Mucosa of rectum (tissue), 2 donors: ENCODE data around the gene NLRP5.

Experiments
- H3K27ac ChIP-seq, 2 donors: one replicate each; pipeline ENCODE4 v1.7.0; 2013; ENCODE audit warnings: inconsistent platforms in 2 of 2, low read depth in 2 of 2, low read length in 2 of 2
- H3K27me3 ChIP-seq, 2 donors: one replicate each; pipeline ENCODE4 v1.7.0; 2013; ENCODE audit warnings: low read length in 2 of 2; ENCODE audit not compliant: control insufficient read depth in 2 of 2, insufficient read depth in 2 of 2
- H3K36me3 ChIP-seq, 2 donors: one replicate each; pipeline ENCODE4 v1.7.0; 2013; ENCODE audit warnings: low read length in 2 of 2; ENCODE audit not compliant: control insufficient read depth in 2 of 2, insufficient read depth in 2 of 2
- H3K4me1 ChIP-seq, 2 donors: one replicate each; pipeline ENCODE4 v1.7.0; 2013; ENCODE audit warnings: low read length in 2 of 2, mild to moderate bottlenecking in 1 of 2; ENCODE audit not compliant: control insufficient read depth in 2 of 2, insufficient read depth in 2 of 2
- H3K4me3 ChIP-seq, 2 donors: one replicate each; pipeline ENCODE4 v1.7.0; 2013; ENCODE audit warnings: low read length in 2 of 2
- H3K9ac ChIP-seq, 2 donors: one replicate each; pipeline ENCODE4 v1.7.0; 2013; ENCODE audit warnings: low read length in 2 of 2, low read depth in 1 of 2, mild to moderate bottlenecking in 1 of 2
- H3K9me3 ChIP-seq, 2 donors: one replicate each; pipeline ENCODE4 v1.7.0; 2013; ENCODE audit warnings: low read length in 2 of 2; ENCODE audit not compliant: control insufficient read depth in 2 of 2
- donor health status: healthy.
- donor health status: Normal muscosa, but diverticular disease.

NLRP5 gene

GRCh38 chr19:56087647-56088496 is 101.3 kb downstream of the NLRP5 start:
- no peaks in the 10 kb centered on the region for H3K27me3 ChIP-seq
- H3K4me3 ChIP-seq, result no peak overlapping the region
- H3K9ac ChIP-seq, result no peak overlapping the region
- H3K36me3 ChIP-seq, result peaks cover 7 to 12% of the 10 kb centered on the region in 2 donors
- H3K9me3 ChIP-seq, result no peaks in the 10 kb centered on the region
- H3K27ac ChIP-seq, result no peak overlapping the region
- H3K4me1 ChIP-seq, result no peaks in the 10 kb centered on the region

DNA sequence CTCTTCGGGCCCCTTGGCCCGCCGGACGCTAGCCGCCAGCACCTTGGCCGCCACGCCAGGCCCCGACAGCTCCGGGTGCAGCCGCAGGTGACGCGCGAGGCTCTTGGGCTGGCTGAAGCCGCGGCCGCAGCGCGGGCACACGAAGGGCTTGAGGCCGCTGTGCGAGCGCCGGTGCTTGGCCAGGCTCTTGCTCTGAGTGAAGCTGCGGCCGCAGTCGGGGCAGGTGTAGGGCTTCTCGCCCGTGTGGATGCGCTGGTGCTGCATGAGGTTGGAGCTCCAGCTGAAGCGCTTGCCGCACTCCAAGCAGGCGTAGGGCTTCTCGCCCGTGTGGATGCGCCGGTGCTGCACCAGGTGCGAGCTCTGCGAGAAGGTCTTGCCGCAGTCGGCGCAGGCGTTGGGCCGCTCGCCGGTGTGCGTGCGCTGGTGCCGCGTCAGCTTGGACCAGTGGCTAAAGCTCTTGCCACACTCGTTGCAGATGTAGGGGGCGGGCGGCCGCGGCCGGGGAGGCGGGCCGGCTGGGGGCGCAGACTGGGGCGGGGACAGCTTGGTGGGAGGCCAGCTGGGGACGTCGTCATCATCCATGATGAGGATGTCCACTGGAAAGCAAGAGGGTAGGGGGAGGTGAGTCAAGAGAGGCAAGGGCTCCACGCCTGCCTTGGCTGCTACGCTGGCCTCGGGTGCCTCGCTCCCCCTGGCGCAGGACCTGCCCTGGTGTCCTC is 102.1 kb downstream of the NLRP5 start:
- Histone ChIP-seq H3K9ac (no peak overlapping the region), H3K9me3 (peaks cover 0 to 3% of the 10 kb centered on the region in 2 donors), H3K36me3 (peaks cover 14 to 19% of the 10 kb centered on the region in 2 donors), H3K4me3 (no peak overlapping the region), H3K27me3 (no peaks in the 10 kb centered on the region), H3K27ac (no peak overlapping the region), H3K4me1 (no peaks in the 10 kb centered on the region)

GRCh38 chr19:56089344-56089743 is 102.8 kb downstream of the NLRP5 start:
- Histone ChIP-seq H3K4me3 (no peak overlapping the region), H3K27ac (no peak overlapping the region), H3K9me3 (peaks cover 0 to 3% of the 10 kb centered on the region in 2 donors), H3K27me3 (no peaks in the 10 kb centered on the region), H3K9ac (no peak overlapping the region), H3K36me3 (peaks cover 15 to 21% of the 10 kb centered on the region in 2 donors), H3K4me1 (no peaks in the 10 kb centered on the region)

GRCh38 chr19:56091066-56091490 is 104.5 kb downstream of the NLRP5 start:
- Histone ChIP-seq H3K4me1 (no peaks in the 10 kb centered on the region), H3K27me3 (no peaks in the 10 kb centered on the region), H3K4me3 (no peak overlapping the region), H3K27ac (no peak overlapping the region), H3K9me3 (peaks cover 0 to 3% of the 10 kb centered on the region in 2 donors), H3K36me3 (peaks cover 21 to 31% of the 10 kb centered on the region in 2 donors), H3K9ac (no peak overlapping the region)

GRCh38 chr19:56091751-56092546 is 105.4 kb downstream of the NLRP5 start:
- peaks cover 0 to 3% of the 10 kb centered on the region in 2 donors for H3K9me3 ChIP-seq
- H3K4me3 ChIP-seq, result no peak overlapping the region
- no peak overlapping the region for H3K27ac ChIP-seq
- H3K27me3 ChIP-seq, result no peaks in the 10 kb centered on the region
- peaks cover 21 to 31% of the 10 kb centered on the region in 2 donors for H3K36me3 ChIP-seq
- no peaks in the 10 kb centered on the region for H3K4me1 ChIP-seq
- H3K9ac ChIP-seq, result no peak overlapping the region

DNA sequence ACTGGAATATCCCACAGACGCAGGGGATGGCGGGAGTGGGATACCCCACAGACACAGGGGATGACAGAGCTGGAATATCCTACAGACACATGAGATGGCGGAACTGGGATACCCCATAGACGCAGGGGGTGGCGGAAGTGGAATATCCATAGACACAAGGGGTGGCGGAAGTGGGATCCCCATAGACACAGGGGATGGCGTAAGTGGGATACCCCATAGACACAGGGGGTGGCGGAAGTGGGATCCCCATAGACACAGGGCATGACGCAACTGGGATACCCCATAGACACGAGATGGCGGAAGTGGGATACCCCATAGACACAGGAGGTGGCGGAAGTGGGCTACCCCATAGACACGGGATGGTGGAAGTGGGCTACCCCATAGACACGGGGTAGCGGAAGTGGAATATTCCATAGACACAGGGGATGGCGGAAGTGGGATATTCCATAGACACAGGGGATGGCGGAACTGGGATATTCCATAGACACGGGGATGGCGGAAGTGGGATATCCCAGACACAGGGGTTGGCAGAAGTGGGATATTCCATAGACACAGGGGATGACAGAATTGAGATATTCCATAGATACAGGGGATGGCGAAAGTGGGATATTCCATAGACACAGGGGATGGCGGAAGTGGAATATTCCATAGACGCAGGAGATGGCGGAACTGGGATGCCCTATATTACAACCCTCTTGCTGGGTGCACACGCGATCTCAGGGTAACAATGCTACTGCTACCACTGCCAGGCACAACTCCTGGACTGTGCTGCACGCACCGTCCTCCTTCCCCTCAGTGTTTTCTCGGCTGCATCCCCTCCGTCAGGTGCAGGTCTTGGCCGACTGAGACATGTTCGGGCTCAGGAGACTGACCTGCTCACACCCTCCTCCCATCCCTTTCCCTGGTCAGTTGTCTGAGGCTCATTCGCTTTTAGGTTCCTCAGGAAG is 106.4 kb downstream of the NLRP5 start:
- Histone ChIP-seq H3K36me3 (peaks cover 27 to 37% of the 10 kb centered on the region in 2 donors), H3K27me3 (no peaks in the 10 kb centered on the region), H3K9me3 (peaks cover 0 to 3% of the 10 kb centered on the region in 2 donors), H3K27ac (no peak overlapping the region), H3K9ac (no peak overlapping the region), H3K4me3 (no peak overlapping the region), H3K4me1 (no peaks in the 10 kb centered on the region)

- Histone ChIP-seq H3K9me3 (peaks cover 0 to 3% of the 10 kb centered on the region in 2 donors), H3K36me3 (peaks cover 27 to 37% of the 10 kb centered on the region in 2 donors), H3K4me3 (no peak overlapping the region), H3K27me3 (no peaks in the 10 kb centered on the region), H3K27ac (no peak overlapping the region), H3K9ac (no peak overlapping the region), H3K4me1 (no peaks in the 10 kb centered on the region)
These were observed 107.9 kb downstream of the NLRP5 start for GRCh38 chr19:56094449-56094848.

DNA sequence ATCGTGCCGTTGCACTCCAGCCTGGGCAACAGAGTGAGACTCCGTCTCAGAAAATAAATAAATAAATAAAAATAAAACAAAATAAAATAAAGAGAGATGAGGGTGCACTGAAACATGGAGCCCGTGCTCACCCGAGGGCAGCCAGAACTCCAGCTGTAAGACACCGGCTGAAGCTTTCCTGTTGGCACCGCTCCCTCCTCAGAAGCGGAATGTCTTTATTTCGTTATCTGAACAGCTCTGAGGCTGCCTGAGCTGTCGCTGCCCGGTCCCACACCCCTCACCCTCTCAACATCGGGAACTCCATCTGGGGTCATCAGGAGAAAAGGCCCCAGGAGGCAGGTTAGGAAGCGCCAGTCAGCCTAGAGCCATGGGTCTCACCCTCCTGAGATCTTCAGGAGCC is 110.1 kb downstream of the NLRP5 start:
- Histone ChIP-seq H3K27me3 (no peaks in the 10 kb centered on the region), H3K36me3 (peaks cover 35 to 39% of the 10 kb centered on the region in 2 donors), H3K9me3 (peaks cover 0 to 3% of the 10 kb centered on the region in 2 donors), H3K27ac (no peak overlapping the region), H3K4me1 (no peaks in the 10 kb centered on the region), H3K9ac (no peak overlapping the region), H3K4me3 (no peak overlapping the region)

DNA sequence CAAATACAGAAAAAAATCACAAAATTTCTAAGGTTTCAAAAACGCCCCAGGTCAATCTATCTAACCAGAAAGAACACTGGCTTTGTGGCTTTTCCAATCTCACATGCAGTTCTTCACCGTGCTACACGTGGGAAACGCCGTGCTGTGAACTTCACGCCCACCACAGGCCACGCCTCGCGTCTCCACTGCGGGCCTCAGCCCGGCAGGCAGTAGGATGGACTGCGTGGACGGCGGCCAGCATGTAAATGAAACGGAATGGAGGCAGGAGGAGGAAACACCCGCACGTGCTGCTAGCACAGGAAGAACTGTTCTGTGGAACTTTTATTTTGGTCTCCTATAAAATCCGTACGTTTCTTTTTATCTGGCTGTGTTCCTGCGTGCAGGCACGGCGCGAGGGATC is 110.7 kb downstream of the NLRP5 start:
- Histone ChIP-seq H3K4me1 (no peaks in the 10 kb centered on the region), H3K9me3 (peaks cover 0 to 3% of the 10 kb centered on the region in 2 donors), H3K27ac (no peak overlapping the region), H3K4me3 (no peak overlapping the region), H3K9ac (no peak overlapping the region), H3K27me3 (no peaks in the 10 kb centered on the region), H3K36me3 (peaks cover 35 to 41% of the 10 kb centered on the region in 2 donors)
